HFFc6 (cell line): ENCODE measurements around the gene CARD10. TPM values are rescaled to one million over a fixed set of nuclear protein-coding genes. Genes with fewer than 3 reads are reported as not detected.
A peak's percentile ranks its signal among the peaks of the same experiment; 100 is the strongest.

Source experiments
- DNase-seq: peaks from one replicate; pipeline ENCODE4 v3.0.0-alpha.2; 2018
- H3K27ac Mint-ChIP-seq: 2 replicates; pipeline ENCODE4 v1.8.0; 2020; ENCODE audit warnings: mild to moderate bottlenecking, mixed read lengths
- H3K27me3 Mint-ChIP-seq: 2 replicates; pipeline ENCODE4 v1.8.0; 2021; ENCODE audit warnings: mild to moderate bottlenecking, moderate library complexity, mixed read lengths; ENCODE audit not compliant: insufficient read depth
- H3K36me3 Mint-ChIP-seq: 2 replicates; pipeline ENCODE4 v1.8.0; 2021; ENCODE audit warnings: low read depth, mixed read lengths
- H3K4me1 Mint-ChIP-seq: 2 replicates; pipeline ENCODE4 v1.8.0; 2020; ENCODE audit warnings: low read depth, mixed read lengths
- H3K4me3 Mint-ChIP-seq: 2 replicates; pipeline ENCODE4 v1.8.0; 2020; ENCODE audit warnings: mild to moderate bottlenecking, moderate library complexity, mixed read lengths
- H3K9me3 Mint-ChIP-seq: 2 replicates; pipeline ENCODE4 v1.8.0; 2020; ENCODE audit warnings: mild to moderate bottlenecking, mixed read lengths
- CTCF ChIP-seq: fragments of 200-600 bp; sonication (generic); IDR thresholded peaks from 2 replicates; pipeline ENCODE4 v1.5.0; 2021; ENCODE audit warnings: antibody characterized with exemption, mild to moderate bottlenecking
- total RNA-seq, 6 experiments: library from RNA; stranded (reverse); fragmentation: NEBNext Ultra II Directional; extraction: Animal tissue kit (Norgen Biotek cat#: 25700); gene quantifications; 2 replicates in 1 of 6; 3 replicates in 5 of 6; pipeline ENCODE4 v1.2.3, GENCODE V29; 2021

Gene CARD10
- total RNA-seq, 6 experiments from 2014 or later = 4.4 to 5.6 (median 4.8) TPM

- TF ChIP-seq CTCF = no peak
- Mint-ChIP-seq H3K9me3 (no peaks in the 10 kb centered on the region), H3K4me1 (peaks cover 30% of the 10 kb centered on the region), H3K27me3 (peaks cover 2% of the 10 kb centered on the region), H3K4me3 (no peak overlapping the region), H3K36me3 (no peaks in the 10 kb centered on the region), H3K27ac (peak overlapping the region; percentile 93)
- no peak for DNase-seq
Measured at GRCh38 chr22:37526376-37526775, 7.2 kb upstream of the CARD10 start.

GRCh38 chr22:37525746-37526350 lies 6.6 kb upstream of the CARD10 start:
- Mint-ChIP-seq H3K36me3 (no peaks in the 10 kb centered on the region), H3K27me3 (peaks cover 4% of the 10 kb centered on the region), H3K27ac (peak overlapping the region; percentile 93), H3K4me3 (no peak overlapping the region), H3K4me1 (peaks cover 30% of the 10 kb centered on the region), H3K9me3 (no peaks in the 10 kb centered on the region)
- DNase-seq = no peak
- TF ChIP-seq CTCF = no peak

GRCh38 chr22:37525073-37525745 lies 6.0 kb upstream of the CARD10 start:
- no peaks in the 10 kb centered on the region for H3K36me3 Mint-ChIP-seq
- TF ChIP-seq CTCF = no peak
- peaks cover 4% of the 10 kb centered on the region for H3K27me3 Mint-ChIP-seq
- peak overlapping the region; percentile 93 for H3K27ac Mint-ChIP-seq
- peaks cover 30% of the 10 kb centered on the region for H3K4me1 Mint-ChIP-seq
- H3K9me3 Mint-ChIP-seq = no peaks in the 10 kb centered on the region
- peak; percentile 82 for DNase-seq
- no peak overlapping the region; the same call in 1 of the 2 replicates for H3K4me3 Mint-ChIP-seq

- DNase-seq = no peak
- TF ChIP-seq CTCF = 0 out of 2 replicates have a peak, but pooled peaks have one; percentile 13
- H3K9me3 Mint-ChIP-seq = no peaks in the 10 kb centered on the region
- H3K27me3 Mint-ChIP-seq = peaks cover 7% of the 10 kb centered on the region
- no peak overlapping the region for H3K27ac Mint-ChIP-seq
- no peak overlapping the region for H3K4me3 Mint-ChIP-seq
- H3K36me3 Mint-ChIP-seq = no peaks in the 10 kb centered on the region
- peaks cover 35% of the 10 kb centered on the region for H3K4me1 Mint-ChIP-seq
Measured at GRCh38 chr22:37522482-37522881, 3.3 kb upstream of the CARD10 start.

- Mint-ChIP-seq H3K36me3 (peaks cover 3% of the 10 kb centered on the region), H3K27ac (no peak overlapping the region), H3K9me3 (no peaks in the 10 kb centered on the region), H3K27me3 (peaks cover 7% of the 10 kb centered on the region), H3K4me3 (no peak overlapping the region), H3K4me1 (peaks cover 23% of the 10 kb centered on the region)
- no peak for TF ChIP-seq CTCF
- DNase-seq = no peak
Measured at GRCh38 chr22:37521236-37521739, 2.1 kb upstream of the CARD10 start.
